Measurements from ENCODE around the gene CCDC93.

DNA sequence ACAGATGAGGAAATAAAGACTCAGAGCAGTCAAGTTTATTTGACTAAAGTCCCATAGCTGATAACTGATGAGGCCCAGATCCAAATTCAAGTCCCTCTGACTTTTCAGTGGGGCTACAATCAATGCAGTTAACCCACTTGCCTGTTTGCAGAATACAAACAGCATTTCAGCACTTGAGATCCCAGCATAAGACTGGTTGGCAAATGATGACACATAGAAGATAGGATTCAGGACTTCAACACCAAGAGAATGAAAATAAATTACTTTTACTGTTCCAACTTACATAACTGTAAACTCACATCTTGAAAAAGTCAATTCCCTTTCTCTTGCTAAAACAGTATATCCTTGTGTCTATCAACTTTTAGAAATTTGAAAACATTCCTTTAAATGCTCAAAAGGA, 61.2 kb downstream of the CCDC93 start:
- TF ChIP-seq POLR2A (IDR thresholded peaks at IDR 0.05; ENCODE audit: low read depth, low read length) (no peak), RAD21 (IDR thresholded peaks at IDR 0.05; ENCODE audit: low read length) (no peak), RFX5 (IDR thresholded peaks at IDR 0.05; ENCODE audit: low read depth, low read length) (no peak)
- TF ChIP-seq, protein P1, sequence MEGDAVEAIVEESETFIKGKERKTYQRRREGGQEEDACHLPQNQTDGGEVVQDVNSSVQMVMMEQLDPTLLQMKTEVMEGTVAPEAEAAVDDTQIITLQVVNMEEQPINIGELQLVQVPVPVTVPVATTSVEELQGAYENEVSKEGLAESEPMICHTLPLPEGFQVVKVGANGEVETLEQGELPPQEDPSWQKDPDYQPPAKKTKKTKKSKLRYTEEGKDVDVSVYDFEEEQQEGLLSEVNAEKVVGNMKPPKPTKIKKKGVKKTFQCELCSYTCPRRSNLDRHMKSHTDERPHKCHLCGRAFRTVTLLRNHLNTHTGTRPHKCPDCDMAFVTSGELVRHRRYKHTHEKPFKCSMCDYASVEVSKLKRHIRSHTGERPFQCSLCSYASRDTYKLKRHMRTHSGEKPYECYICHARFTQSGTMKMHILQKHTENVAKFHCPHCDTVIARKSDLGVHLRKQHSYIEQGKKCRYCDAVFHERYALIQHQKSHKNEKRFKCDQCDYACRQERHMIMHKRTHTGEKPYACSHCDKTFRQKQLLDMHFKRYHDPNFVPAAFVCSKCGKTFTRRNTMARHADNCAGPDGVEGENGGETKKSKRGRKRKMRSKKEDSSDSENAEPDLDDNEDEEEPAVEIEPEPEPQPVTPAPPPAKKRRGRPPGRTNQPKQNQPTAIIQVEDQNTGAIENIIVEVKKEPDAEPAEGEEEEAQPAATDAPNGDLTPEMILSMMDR (conservative IDR thresholded peaks at IDR 0.05; ENCODE audit: low read depth, low read length) = no peak

Data from IMR-90 (cell line).